Skeletal muscle satellite cell (primary cell): Measurements from ENCODE around the gene CHCHD6.

Source experiments
- H3K27me3 ChIP-seq: 2 replicates; pipeline ENCODE4 v1.7.0; 2013; ENCODE audit warnings: low read length; ENCODE audit not compliant: control insufficient read depth, insufficient read depth
- H3K36me3 ChIP-seq: 2 replicates; pipeline ENCODE4 v1.7.0; 2013; ENCODE audit warnings: mild to moderate bottlenecking, control low read depth, low read length; ENCODE audit not compliant: insufficient read depth
- H3K4me1 ChIP-seq: 2 replicates; pipeline ENCODE4 v1.7.0; 2013; ENCODE audit warnings: low read length; ENCODE audit not compliant: control insufficient read depth, insufficient read depth
- H3K4me2 ChIP-seq: 2 replicates; pipeline ENCODE4 v1.7.0; 2013; ENCODE audit warnings: mild to moderate bottlenecking, low read length
- H3K4me3 ChIP-seq: 2 replicates; pipeline ENCODE4 v1.7.0; 2013; ENCODE audit warnings: low read length
- H3K9ac ChIP-seq: 2 replicates; pipeline ENCODE4 v1.7.0; 2013; ENCODE audit warnings: mild to moderate bottlenecking, low read depth, low read length, moderate library complexity
- H3K9me3 ChIP-seq: replicated peaks from 2 replicates; pipeline ENCODE4 v1.7.0; 2013; ENCODE audit warnings: mild to moderate bottlenecking, control low read depth, low read length

The CHCHD6 gene

GRCh38 chr3:126663750-126664149, 40.3 kb upstream of the CHCHD6 start:
- peaks cover 62% of the 10 kb centered on the region for H3K27me3 ChIP-seq
- no peaks in the 10 kb centered on the region for H3K4me1 ChIP-seq
- H3K9me3 ChIP-seq: no peaks in the 10 kb centered on the region
- H3K36me3 ChIP-seq: no peaks in the 10 kb centered on the region
- H3K4me2 ChIP-seq: no peak overlapping the region
- H3K9ac ChIP-seq: no peak overlapping the region
- no peak overlapping the region for H3K4me3 ChIP-seq

DNA sequence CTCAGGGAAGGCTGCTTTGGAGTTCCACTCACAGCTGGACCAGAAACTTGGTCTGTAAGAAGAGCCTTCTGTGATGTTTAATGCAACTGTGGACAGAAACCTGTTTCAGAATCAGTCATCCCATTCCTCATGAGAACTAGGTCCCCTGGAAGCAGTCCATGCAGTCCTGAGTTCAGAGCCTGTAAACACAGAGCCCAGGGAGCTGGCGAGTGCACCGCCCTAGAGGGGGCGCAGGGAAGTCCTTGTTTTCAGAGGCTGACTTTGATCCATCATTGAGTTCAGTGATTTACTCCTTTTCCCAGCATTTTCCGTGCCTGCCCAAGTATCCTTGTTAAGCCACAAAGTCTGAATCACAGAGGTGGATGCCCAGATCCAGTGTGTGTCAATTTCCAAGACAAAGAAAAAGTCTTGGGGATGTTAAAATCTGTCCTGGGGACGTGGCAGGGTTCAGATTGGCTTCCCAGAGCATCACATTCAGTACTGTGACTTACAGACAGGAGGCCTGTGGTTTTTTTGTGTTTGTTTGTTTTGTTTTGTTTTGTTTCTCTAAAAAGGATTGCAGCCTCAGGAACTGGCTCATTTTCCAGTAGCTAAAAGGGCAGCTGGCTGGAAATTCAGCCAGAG, 39.3 kb upstream of the CHCHD6 start:
- no peaks in the 10 kb centered on the region for H3K36me3 ChIP-seq
- H3K4me3 ChIP-seq: no peak overlapping the region
- no peaks in the 10 kb centered on the region for H3K9me3 ChIP-seq
- no peaks in the 10 kb centered on the region for H3K4me1 ChIP-seq
- no peak overlapping the region for H3K9ac ChIP-seq
- peaks cover 67% of the 10 kb centered on the region for H3K27me3 ChIP-seq
- H3K4me2 ChIP-seq: no peak overlapping the region

DNA sequence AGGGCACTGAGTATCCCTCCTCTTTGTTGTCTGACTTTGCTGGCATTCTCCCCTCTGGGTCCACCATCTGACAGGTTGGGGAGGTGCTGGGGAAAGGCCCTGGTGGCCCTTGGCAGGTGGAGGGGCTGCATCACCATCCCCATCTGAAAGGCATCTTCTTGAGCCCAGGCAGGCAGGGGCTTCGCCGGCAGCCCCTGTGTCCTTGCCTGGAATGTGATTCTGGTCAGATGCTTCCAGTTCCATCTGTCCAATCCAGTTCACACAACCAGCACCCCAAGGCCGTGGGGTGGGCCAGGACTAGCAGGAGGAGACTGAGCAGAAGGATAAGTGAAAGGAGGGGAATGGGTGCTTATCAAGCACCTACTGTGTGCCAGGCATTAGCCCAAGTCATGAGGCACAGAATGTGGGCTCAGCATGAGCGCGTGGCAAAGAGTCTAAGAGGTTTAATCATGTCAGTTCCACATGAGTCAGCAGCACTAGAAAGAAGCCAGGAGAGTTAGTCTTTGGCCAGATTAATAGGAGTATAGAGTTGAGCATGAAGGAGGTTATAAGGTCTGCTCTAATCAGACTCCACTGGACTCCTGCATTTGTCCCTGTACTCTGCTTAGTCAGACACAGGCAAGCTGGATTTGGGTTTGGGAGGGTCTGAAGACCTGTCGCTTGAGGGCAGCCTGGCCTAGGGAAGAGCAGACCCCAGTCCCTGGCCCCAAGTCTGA, 38.7 kb upstream of the CHCHD6 start:
- Histone ChIP-seq H3K9me3 (no peaks in the 10 kb centered on the region), H3K4me1 (no peaks in the 10 kb centered on the region), H3K27me3 (peaks cover 65% of the 10 kb centered on the region), H3K36me3 (no peaks in the 10 kb centered on the region), H3K4me2 (no peak overlapping the region), H3K4me3 (no peak overlapping the region), H3K9ac (no peak overlapping the region)

GRCh38 chr3:126665959-126666657, 37.9 kb upstream of the CHCHD6 start:
- H3K4me1 ChIP-seq: no peaks in the 10 kb centered on the region

GRCh38 chr3:126666658-126667528, 37.1 kb upstream of the CHCHD6 start:
- H3K4me1 ChIP-seq: no peaks in the 10 kb centered on the region
- H3K27me3 ChIP-seq: peaks cover 56% of the 10 kb centered on the region
- H3K9ac ChIP-seq: no peak overlapping the region
- H3K9me3 ChIP-seq: no peaks in the 10 kb centered on the region
- H3K4me2 ChIP-seq: no peak overlapping the region
- H3K4me3 ChIP-seq: no peak overlapping the region
- H3K36me3 ChIP-seq: no peaks in the 10 kb centered on the region

More at GRCh38 chr3:126665959-126666657, 37.9 kb upstream of the CHCHD6 start:
- Histone ChIP-seq H3K36me3 (no peaks in the 10 kb centered on the region), H3K9ac (no peak overlapping the region), H3K9me3 (no peaks in the 10 kb centered on the region), H3K27me3 (peaks cover 58% of the 10 kb centered on the region), H3K4me2 (no peak overlapping the region), H3K4me3 (no peak overlapping the region)

DNA sequence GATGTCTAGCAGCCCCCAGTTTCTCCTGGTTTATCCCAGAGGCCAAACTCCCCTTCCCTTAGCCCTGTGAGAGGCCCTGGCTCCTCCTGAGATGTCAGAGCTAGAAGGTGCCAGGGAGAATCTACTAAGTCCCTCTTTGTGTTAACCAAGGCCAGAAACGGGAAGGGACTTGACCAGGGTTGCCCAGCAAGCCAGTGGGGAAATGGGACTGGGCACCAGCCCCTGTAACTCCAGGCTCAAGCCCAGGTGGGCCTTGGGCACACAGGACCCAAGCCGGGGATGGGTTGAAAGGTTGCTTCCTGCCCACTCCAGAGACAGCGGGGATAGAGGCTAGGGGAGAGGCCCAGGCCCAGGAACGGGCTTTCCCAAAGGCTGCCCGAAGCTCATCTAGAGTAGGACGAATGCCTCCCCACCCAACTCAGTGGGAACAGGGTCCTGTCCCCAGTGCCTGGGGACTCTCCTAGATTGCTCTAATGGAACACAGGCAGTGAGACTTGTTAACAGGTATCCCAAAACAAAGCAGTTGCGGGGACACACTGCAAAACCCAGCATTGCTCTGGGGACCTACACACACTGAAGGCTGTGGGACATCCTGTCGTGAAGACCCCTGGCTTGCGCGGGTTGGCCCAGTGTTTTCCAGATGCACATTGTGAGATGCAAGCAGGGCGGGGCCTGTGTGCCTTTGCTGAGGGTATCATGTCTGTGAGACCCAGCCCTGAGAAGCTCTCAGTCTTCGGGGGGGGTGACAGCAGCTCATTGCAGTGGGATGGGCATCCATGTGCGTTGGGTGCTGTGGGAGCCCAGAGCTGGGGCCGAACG, 36.2 kb upstream of the CHCHD6 start:
- no peak overlapping the region for H3K4me2 ChIP-seq
- no peaks in the 10 kb centered on the region for H3K4me1 ChIP-seq
- no peaks in the 10 kb centered on the region for H3K9me3 ChIP-seq
- no peak overlapping the region for H3K9ac ChIP-seq
- no peaks in the 10 kb centered on the region for H3K36me3 ChIP-seq
- H3K27me3 ChIP-seq: peaks cover 50% of the 10 kb centered on the region
- no peak overlapping the region for H3K4me3 ChIP-seq

DNA sequence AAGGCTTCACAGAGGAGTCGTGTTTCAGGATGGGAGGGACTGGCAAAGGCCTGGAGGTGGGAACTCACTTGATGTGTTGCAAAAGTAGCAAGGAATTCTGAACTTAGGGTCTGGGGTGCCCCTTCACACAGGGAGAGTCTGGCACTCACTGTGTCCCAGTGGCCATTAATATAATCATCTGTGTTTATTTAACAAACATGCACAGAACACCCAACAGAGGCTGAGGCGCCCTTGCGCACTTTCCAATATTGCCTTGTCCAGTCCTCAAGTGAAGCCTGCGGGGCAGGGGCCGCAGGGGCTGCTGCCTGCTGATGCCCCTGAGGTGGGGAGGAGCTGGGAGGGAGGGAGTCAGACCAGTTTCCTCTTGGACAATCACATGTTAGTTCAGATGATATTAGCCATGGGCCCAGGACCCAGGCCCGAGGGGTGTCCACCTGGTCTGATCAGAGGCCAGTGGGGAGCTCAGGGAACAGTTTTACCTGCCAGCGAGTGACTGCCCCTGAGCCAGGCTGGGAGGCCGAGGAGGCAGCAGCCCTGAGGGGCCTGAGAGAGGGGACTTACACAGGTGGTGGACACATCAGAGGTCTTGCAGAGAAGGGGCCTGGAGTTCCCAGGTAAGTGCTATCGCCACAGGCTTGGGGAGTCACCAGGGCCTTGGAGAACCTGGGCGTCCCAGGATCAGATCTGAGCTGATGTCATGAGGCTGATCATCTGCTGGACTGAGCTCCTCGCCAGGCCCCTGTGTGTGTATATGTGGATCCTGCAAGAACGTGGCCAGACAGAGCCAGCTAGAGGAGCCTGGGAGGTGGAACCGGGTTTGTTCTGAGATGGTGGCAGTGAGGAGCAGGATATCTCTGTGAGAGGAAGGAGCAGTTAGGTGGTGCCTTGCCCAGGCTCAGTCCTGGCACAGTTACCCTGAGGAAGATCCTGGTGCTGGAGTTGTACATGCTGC, 35.3 kb upstream of the CHCHD6 start:
- no peak overlapping the region for H3K4me2 ChIP-seq
- H3K9ac ChIP-seq: no peak overlapping the region
- H3K9me3 ChIP-seq: no peaks in the 10 kb centered on the region
- no peaks in the 10 kb centered on the region for H3K4me1 ChIP-seq
- H3K27me3 ChIP-seq: peaks cover 41% of the 10 kb centered on the region
- no peak overlapping the region for H3K4me3 ChIP-seq
- no peaks in the 10 kb centered on the region for H3K36me3 ChIP-seq

GRCh38 chr3:126671521-126671920, 32.5 kb upstream of the CHCHD6 start:
- H3K9ac ChIP-seq: no peak overlapping the region
- no peaks in the 10 kb centered on the region for H3K36me3 ChIP-seq
- peaks cover 7% of the 10 kb centered on the region for H3K9me3 ChIP-seq
- H3K4me2 ChIP-seq: no peak overlapping the region
- H3K4me1 ChIP-seq: no peaks in the 10 kb centered on the region
- H3K4me3 ChIP-seq: no peak overlapping the region
- H3K27me3 ChIP-seq: peaks cover 26% of the 10 kb centered on the region

- H3K9me3 ChIP-seq: peaks cover 7% of the 10 kb centered on the region
- no peak overlapping the region for H3K9ac ChIP-seq
- H3K4me3 ChIP-seq: no peak overlapping the region
- peaks cover 34% of the 10 kb centered on the region for H3K27me3 ChIP-seq
- no peak overlapping the region for H3K4me2 ChIP-seq
- no peaks in the 10 kb centered on the region for H3K36me3 ChIP-seq
- H3K4me1 ChIP-seq: no peaks in the 10 kb centered on the region
Measured at GRCh38 chr3:126672340-126672739, 31.7 kb upstream of the CHCHD6 start.

GRCh38 chr3:126672741-126673140, 31.3 kb upstream of the CHCHD6 start:
- Histone ChIP-seq H3K9ac (no peak overlapping the region), H3K27me3 (peaks cover 38% of the 10 kb centered on the region), H3K4me3 (no peak overlapping the region), H3K4me1 (no peaks in the 10 kb centered on the region), H3K9me3 (peaks cover 7% of the 10 kb centered on the region), H3K4me2 (no peak overlapping the region), H3K36me3 (no peaks in the 10 kb centered on the region)
